ENCODE results near the gene C1D. TPM values are rescaled to one million over a fixed set of nuclear protein-coding genes. Genes with fewer than 3 reads are reported as not detected.

Gene C1D
- total and polyA plus RNA-seq, 10 donors: 15.2 to 50.5 (median 25.2) TPM

DNA sequence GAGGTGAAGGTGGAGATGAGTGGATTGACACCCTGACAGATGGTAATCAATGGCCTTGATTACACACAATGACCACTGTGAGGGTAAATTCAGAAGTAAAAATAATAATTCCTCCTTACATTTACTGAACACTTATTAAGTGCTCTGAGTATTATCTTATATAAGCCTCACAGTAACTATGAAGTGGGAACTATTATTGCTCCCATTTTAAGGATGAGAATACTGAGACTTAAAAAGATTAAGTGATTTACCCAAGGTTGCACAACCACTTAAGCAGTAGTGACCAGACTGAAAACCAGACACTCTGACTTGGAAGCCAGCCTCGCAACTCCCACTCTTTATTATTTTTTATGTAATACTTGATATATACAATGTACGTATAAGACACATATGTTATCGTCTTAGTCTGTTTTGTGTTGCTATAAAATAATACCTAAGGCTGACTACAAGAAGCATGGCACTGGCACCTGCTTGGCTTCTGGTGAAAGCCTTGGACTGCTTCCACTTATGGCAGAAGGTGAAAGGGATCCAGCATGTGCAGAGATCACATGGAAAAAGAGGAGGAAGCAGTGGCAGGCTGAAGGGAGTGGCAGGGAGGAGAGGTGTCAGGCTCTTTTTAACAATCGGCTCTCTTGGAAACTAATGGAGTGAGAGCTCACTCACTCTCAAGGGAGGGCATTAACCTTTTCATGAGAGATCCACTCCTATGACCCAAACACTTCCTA is 41.5 kb upstream of the C1D start:
- H3K9me3 ChIP-seq: peaks cover 3 to 27% (median 20%) of the 10 kb centered on the region in 8 donors
- no peak for DNase-seq
- no peak overlapping the region for H3K27ac ChIP-seq
- WGBS, 5 donors: 88 to 95% (median 90%) methylated on average over 4 of the region's 4 CpGs
- H3K4me1 ChIP-seq: peaks cover 0 to 5% (median 0%) of the 10 kb centered on the region in 6 donors
- TF ChIP-seq POLR2A (IDR thresholded peaks at IDR 0.05): no peak
- no peak for TF ChIP-seq POLR2AphosphoS5 (IDR thresholded peaks at IDR 0.05)
- TF ChIP-seq, protein P1, sequence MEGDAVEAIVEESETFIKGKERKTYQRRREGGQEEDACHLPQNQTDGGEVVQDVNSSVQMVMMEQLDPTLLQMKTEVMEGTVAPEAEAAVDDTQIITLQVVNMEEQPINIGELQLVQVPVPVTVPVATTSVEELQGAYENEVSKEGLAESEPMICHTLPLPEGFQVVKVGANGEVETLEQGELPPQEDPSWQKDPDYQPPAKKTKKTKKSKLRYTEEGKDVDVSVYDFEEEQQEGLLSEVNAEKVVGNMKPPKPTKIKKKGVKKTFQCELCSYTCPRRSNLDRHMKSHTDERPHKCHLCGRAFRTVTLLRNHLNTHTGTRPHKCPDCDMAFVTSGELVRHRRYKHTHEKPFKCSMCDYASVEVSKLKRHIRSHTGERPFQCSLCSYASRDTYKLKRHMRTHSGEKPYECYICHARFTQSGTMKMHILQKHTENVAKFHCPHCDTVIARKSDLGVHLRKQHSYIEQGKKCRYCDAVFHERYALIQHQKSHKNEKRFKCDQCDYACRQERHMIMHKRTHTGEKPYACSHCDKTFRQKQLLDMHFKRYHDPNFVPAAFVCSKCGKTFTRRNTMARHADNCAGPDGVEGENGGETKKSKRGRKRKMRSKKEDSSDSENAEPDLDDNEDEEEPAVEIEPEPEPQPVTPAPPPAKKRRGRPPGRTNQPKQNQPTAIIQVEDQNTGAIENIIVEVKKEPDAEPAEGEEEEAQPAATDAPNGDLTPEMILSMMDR (IDR thresholded peaks at IDR 0.05 in 8 of 11, conservative IDR thresholded peaks at IDR 0.05 in 3 of 11): no peak
- no peak overlapping the region for H3K4me3 ChIP-seq
- no peaks in the 10 kb centered on the region for H3K36me3 ChIP-seq
- intact Hi-C loops (cut with DNase I; ENCODE audit: low total_unique reads): no loop called here
- no peaks in the 10 kb centered on the region for H3K27me3 ChIP-seq (replicated peaks in 1 of 7)

- no peak overlapping the region for H3K27ac ChIP-seq
- no peaks in the 10 kb centered on the region for H3K36me3 ChIP-seq
- no peak overlapping the region for H3K4me3 ChIP-seq
- intact Hi-C loops (cut with DNase I; ENCODE audit: low total_unique reads): no loop called here
- peaks cover 0 to 5% (median 0%) of the 10 kb centered on the region in 6 donors for H3K4me1 ChIP-seq
- H3K27me3 ChIP-seq (replicated peaks in 1 of 7): no peaks in the 10 kb centered on the region
- no peak for DNase-seq
- TF ChIP-seq POLR2AphosphoS5 (IDR thresholded peaks at IDR 0.05): no peak
- TF ChIP-seq, protein P1 (IDR thresholded peaks at IDR 0.05 in 8 of 11, conservative IDR thresholded peaks at IDR 0.05 in 3 of 11): no peak
- no peak for TF ChIP-seq POLR2A (IDR thresholded peaks at IDR 0.05)
- peaks cover 3 to 27% (median 20%) of the 10 kb centered on the region in 8 donors for H3K9me3 ChIP-seq
These were observed 40.9 kb upstream of the C1D start for GRCh38 chr2:68103709-68104055.

GRCh38 chr2:68103030-68103708 is 40.4 kb upstream of the C1D start:
- intact Hi-C loops (cut with DNase I; ENCODE audit: low total_unique reads): no loop called here
- Histone ChIP-seq H3K27ac (no peak overlapping the region), H3K27me3 (replicated peaks in 1 of 7) (no peaks in the 10 kb centered on the region), H3K36me3 (no peaks in the 10 kb centered on the region), H3K4me3 (no peak overlapping the region), H3K9me3 (peaks cover 3 to 27% (median 20%) of the 10 kb centered on the region in 8 donors), H3K4me1 (peaks cover 0 to 4% (median 0%) of the 10 kb centered on the region in 6 donors)
- WGBS, 5 donors: 88 to 94% (median 90%) methylated on average over 4 of the region's 4 CpGs
- TF ChIP-seq POLR2AphosphoS5 (IDR thresholded peaks at IDR 0.05) (no peak), POLR2A (IDR thresholded peaks at IDR 0.05) (no peak)
- TF ChIP-seq, protein P1 (IDR thresholded peaks at IDR 0.05 in 8 of 11, conservative IDR thresholded peaks at IDR 0.05 in 3 of 11): no peak
- DNase-seq: no peak

DNA sequence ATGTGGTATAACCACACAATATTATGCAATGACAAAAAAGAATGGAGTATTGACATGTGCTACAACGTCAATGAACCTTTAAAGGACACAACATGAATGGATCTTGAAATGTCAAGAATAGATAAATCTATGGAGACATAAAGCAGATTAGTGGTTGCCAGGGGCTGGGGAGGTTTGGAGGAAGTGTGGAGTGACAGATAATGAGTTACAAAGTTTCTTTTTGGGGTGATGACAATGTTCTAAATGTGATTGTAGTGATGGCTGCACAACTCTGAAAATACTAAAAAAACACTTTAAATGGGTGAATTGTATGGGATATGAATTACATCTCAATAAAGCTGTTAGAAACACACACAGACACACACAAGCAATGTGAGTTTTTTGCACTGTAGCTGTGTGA is 37.4 kb upstream of the C1D start:
- Histone ChIP-seq H3K27ac (no peak overlapping the region), H3K4me1 (no peaks in the 10 kb centered on the region), H3K4me3 (no peak overlapping the region), H3K27me3 (replicated peaks in 1 of 7) (no peaks in the 10 kb centered on the region), H3K36me3 (no peaks in the 10 kb centered on the region), H3K9me3 (peaks cover 0 to 9% (median 6%) of the 10 kb centered on the region in 8 donors)
- no peak for DNase-seq
- TF ChIP-seq POLR2AphosphoS5 (IDR thresholded peaks at IDR 0.05) (no peak), POLR2A (IDR thresholded peaks at IDR 0.05) (no peak)
- TF ChIP-seq, protein P1 (IDR thresholded peaks at IDR 0.05 in 8 of 11, conservative IDR thresholded peaks at IDR 0.05 in 3 of 11): no peak
- 43 to 64% (median 62%) methylated on average over 1 of the region's 1 CpG for WGBS, 5 donors
- intact Hi-C loops (cut with DNase I; ENCODE audit: low total_unique reads): no loop called here

Measured in spleen (tissue), 11 donors.